Left cardiac atrium (tissue), 4 donors: Measurements from ENCODE around the gene ECHS1. TPM values are rescaled to one million over a fixed set of nuclear protein-coding genes. Genes with fewer than 3 reads are reported as not detected.

ENCODE experiments used
- ATAC-seq, 2 donors: fragments of 200-7000 bp; cut with Tn5 transposase; one replicate each; pipeline ENCODE4 v1.9.1; 2020; ENCODE audit warnings: mild to moderate bottlenecking in 2 of 2, moderate library complexity in 2 of 2
- DNase-seq: peaks from one replicate; pipeline ENCODE4 v3.0.0-alpha.2; 2020
- intact Hi-C, 2 donors: fragments of 100-400 bp; cut with DNase I; formaldehyde crosslinking; loops; one replicate each; pipeline versions ENCODE4 v1.14.1 to v1.15.1; 2022 to 2023
- microRNA-seq, 2 donors: library from miRNA; unstranded; fragments of <30 nt; microRNA quantifications; one replicate each; pipeline ENCODE4 v1.2.0, GENCODE V29; 2020
- total RNA-seq, 2 donors: library from RNA; stranded (reverse); fragmentation: NEBNext Ultra II Directional; extraction: Animal tissue kit (Norgen Biotek cat#: 25700); gene quantifications; one replicate each; pipeline ENCODE4 v1.2.1, GENCODE V29; 2021
- donor health status: DM: no; HTN: yes; CAD: no.
- donor health status: DM: no; HTN: yes; CAD: no; lungs with severe emphysema.
- donor health status: DM: yes; HTN: yes; CAD: no.
- donor health status: Dilated cardiomyopathy.

ECHS1 gene
- total RNA-seq, 2 donors from 2014 or later = 106 to 135 TPM

DNA sequence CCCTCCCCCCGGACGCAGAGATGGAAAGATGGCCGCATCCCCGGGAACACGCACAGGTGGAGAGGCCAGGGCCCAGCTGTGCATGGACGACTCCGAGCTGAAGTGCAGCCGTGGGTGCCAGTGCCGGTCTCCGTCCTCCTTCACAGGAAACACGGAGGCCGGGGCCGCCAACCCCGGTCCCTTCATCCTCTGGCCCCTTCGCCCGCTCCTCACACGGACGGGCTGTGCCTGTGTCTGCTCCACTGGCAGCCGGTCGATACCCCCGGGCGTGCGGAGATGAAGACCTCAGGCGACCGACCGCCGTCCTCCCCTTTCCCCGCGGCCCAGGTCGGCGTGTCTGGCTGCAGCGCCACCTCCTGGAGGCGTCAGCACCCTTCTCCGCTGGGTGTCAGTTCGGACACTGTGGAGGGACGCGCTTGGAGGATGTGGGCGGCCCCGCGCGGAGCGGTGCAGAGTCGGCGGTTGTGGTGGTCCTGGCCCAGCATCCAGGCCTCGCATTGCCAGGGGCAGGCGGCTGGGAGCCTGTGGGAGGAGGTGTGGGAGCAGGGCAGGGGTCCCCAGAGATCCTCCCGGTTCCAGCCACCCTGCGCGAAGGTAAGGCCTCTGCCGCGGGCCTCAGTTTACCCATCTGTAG, 54.5 kb downstream of the ECHS1 start:
- DNase-seq (peak; percentile 60), ATAC-seq (peak; percentile 88 to 89)
- intact Hi-C loops = no loop called here

DNA sequence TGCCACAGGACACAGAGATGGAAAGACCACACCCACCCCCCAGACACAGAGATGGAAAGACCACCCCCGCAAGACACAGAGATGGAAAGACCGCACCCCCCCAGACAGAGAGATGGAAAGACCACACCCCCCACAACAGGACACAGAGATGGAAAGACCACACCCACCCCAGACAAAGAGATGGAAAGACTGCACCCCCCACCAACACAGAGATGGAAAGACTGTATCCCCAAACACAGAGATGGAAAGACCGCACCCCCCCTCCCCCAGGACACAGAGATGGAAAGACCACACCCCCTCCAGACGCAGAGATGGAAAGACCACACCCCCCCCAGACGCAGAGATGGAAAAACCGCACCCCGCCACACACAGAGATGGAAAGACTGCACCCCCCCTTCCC, 56.4 kb downstream of the ECHS1 start:
- DNase-seq (no peak), ATAC-seq (no peak)
- intact Hi-C loops = no loop called here

DNA sequence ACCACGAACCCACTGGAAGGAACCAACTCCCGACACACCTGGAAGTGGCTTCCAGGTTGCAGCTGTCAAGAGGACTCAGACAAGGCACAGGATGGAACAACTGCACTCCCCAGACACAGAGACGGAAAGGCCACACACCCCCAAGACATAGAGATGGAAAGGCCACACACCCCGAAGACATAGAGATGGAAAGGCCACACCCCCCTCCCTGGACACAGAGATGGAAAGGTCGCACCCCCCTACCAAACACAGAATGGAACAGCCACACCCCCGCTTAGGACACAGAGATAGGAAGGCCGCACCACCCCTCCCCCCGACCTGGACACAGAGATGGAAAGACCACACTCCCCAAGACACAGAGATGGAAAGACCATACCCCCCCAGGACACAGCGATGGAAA, 56.9 kb downstream of the ECHS1 start:
- no peak for DNase-seq
- intact Hi-C loops = no loop called here
- ATAC-seq = no peak

DNA sequence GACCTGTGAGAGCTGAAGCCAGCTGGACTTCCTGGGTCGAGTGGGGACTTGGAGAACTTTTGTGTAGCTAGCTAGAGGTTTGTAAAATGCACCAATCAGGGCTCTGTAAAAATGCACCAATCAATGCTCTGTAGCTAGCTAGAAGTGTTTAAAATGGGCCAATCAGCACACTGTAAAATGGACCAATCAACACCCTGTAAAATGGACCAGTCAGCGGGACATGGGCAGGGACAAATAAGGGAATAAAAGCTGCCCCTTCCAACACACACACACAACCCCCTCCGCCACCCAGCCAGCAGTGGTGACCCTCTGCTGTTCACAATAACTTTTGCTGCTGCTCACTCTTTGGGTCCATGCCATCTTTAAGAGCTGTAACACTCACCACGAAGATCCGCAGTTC, 57.3 kb downstream of the ECHS1 start:
- intact Hi-C loops = no loop called here
- no peak for DNase-seq
- ATAC-seq = no peak

DNA sequence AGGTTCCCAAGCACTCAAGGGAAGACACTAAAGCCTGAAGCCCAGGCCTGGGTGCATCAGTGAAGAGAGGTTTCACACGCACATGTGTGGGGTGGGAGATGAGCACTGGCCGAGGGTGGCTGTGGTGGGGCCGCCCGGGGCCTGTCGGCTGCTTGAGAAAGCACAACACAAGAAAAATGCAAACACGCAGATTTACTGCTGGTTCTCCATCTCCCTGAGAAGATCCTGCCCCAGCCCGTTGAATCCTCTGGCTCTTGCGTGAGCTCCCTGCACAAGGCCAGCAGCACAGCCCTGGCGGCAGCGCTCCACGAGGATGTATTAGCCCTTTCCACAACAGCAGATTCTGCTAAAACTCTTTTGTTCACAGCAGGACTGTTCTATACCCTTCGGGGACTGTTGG, 58.2 kb downstream of the ECHS1 start:
- no peak for ATAC-seq
- intact Hi-C loops = no loop called here
- no peak for DNase-seq

DNA sequence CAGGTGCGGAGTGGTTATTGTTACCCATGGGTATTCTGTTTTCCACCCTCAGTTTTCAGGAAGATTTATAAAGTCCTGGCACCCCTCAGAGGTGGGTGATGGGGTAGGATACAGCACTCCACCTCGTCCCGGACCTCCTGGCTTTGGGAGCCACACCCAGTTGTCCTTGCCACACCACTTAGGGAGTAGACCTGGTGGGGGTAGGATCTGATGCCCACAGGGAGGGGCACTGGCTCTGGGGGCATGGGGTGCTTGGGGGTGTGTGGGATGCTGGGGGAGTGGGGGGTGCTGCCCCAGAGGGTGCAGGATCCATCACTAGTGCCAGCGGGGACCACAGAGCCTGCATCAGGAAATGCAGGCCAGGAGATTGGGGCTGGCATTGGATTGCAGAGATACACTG, 60.0 kb downstream of the ECHS1 start:
- no peak for DNase-seq
- intact Hi-C loops = no loop called here

DNA sequence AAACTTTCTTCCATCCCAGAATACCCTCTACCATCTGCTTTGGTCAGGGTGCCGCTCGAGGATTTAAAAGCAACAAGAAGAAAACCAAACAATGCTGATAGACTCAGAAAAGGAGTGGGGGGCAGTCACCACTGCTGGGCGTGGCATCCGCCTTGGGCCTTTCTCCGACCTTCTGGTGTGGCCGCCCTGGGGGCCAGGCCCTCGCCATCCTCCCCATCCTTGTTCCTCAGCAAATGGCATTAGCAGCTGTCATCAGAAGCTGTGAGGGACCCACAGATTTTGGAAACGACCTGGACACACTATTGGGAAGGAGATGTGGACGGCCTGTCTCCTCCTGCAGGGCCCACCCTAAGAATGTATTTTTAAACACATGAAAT, 60.4 kb downstream of the ECHS1 start:
- DNase-seq (no peak), ATAC-seq (no peak)
- intact Hi-C loops = no loop called here

More for the DNA sequence above, 60.0 kb downstream of the ECHS1 start:
- ATAC-seq = no peak

Small RNA genes within 50 kb of the gene (microRNA-seq; reads per million reads assigned to microRNA genes)
- gene MIR3944 = 0 to 0.40 reads per million in 2 donors

Other genes with a start within 250 kb of the ECHS1 start
- gene KNDC1, start 213.1 kb downstream of the ECHS1 start, total RNA-seq = under 1 TPM; 0.34 to 0.50 TPM
- not detected for gene UTF1, start 143.1 kb downstream of the ECHS1 start, total RNA-seq
- gene VENTX, start 135.5 kb downstream of the ECHS1 start, total RNA-seq = 1 to 10 TPM; 1.3 TPM
- gene ADAM8, start 96.5 kb downstream of the ECHS1 start, total RNA-seq = 1 to 10 TPM; 2.3 to 3.8 TPM
- 10 to 100 TPM; 33.6 to 36.6 TPM for gene TUBGCP2, start 64.5 kb downstream of the ECHS1 start, total RNA-seq
- 10 to 100 TPM; 34.3 to 44.6 TPM for gene ZNF511, start 64.4 kb downstream of the ECHS1 start, total RNA-seq
- gene CALY, start 36.5 kb downstream of the ECHS1 start, total RNA-seq = not detected
- not detected for gene PRAP1, start 26.0 kb downstream of the ECHS1 start, total RNA-seq
- 10 to 100 TPM; 16.2 to 19.8 TPM for gene FUOM, start 15.3 kb downstream of the ECHS1 start, total RNA-seq
- 1 to 10 TPM; 2.9 TPM for gene PAOX, start 5.9 kb upstream of the ECHS1 start, total RNA-seq
- gene MTG1, start 20.8 kb upstream of the ECHS1 start, total RNA-seq = 10 to 100 TPM; 18.8 to 23.2 TPM
- not detected for gene SPRN, start 51.3 kb upstream of the ECHS1 start, total RNA-seq
- gene SCART1, start 80.6 kb upstream of the ECHS1 start, total RNA-seq = under 1 TPM; 0.27 to 0.94 TPM
- gene CYP2E1, start 154.0 kb upstream of the ECHS1 start, total RNA-seq = 1 to 10 TPM; 1.3 TPM
- under 1 TPM; 0.62 to 0.84 TPM for gene SYCE1, start 192.2 kb upstream of the ECHS1 start, total RNA-seq